ENCODE measurements around the gene CRYZL1.

Gene CRYZL1

DNA sequence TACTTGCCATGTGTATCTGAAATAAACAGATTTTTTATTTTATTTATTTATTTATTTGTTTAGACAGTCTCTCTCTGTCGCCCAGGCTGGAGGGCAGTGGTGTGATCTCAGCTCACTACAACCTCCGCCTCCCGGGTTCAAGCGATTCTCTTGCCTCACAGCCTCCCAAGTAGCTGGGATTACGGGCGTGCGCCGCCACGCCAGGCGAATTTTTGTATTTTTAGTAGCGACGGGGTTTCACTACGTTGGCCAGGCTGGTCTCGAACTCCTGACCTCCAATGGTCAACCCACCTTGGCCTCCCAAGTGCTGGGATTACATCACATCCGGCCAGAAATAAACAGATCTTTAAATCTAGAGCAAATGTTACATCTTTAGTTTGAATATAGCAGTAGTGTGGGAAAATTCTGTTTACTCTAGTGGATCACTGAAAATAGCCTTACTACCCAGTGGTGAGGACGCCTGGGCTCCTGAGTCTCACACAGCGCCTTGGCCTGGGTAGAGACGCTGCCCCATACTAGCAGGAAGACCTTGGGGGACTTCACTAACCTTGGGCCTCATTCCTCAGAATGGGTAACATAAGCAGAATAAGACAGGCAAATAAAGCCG lies 100.3 kb downstream of the CRYZL1 start:
- DNase-seq (ENCODE audit: low spot score): peak; percentile 18

GRCh38 chr21:33540711-33541104 lies 100.8 kb downstream of the CRYZL1 start:
- no peak for DNase-seq (ENCODE audit: low spot score)

GRCh38 chr21:33539616-33540015 lies 101.9 kb downstream of the CRYZL1 start:
- peak; percentile 29 for DNase-seq (ENCODE audit: low spot score)
